Measurements from ENCODE around the gene HOXA9.

The HOXA9 gene

GRCh38 chr7:27200761-27201579, 35.6 kb upstream of the HOXA9 start:
- DNase-seq = no peak

DNA sequence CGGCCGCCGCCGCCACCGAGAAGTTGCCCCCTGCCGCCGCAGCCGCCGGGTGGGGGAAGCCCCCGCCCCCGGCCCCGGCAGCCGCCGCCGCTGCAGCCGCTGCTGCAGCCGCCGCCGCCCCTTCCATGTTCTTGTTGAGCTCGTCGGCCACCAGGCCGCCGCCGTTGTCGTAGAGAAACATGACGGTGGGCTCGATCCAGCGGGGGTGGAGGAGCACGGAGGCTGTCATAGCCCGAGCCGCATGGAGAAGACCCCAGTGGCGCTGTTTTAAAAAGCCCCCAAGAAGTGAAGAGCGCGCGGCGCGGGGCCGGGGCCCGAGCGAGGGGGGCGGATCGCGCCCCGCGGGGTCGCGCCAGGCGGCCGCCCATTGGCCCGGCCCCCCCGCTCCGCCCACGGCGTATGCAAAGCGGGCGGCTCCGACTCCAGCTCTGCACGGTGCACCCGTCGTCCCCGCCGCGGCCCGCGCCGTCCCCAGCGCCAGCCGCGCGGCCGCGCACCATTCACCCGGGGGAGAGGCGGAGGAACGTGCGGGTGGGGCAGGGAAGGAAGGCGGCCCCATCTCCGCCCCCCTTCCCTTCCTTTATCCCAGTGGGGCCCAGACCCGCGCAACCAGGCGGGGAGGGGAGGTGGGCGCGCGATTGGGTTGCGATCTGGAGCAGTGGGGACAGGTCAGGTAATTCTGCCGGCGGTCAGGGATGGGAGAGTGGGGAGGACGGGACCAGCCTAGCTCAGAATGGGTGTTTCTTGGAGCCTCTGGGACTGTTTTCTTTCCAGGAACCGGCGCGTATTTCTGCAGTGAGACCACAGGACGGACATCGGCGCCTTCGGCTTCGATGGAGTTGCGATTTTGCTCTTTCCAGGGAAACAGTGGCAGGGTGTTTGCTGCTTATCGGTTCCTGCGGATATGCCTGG, 34.8 kb upstream of the HOXA9 start, which contains the start of gene HOXA13:
TSS of gene HOXA13 (minus strand) at position 243 of the 912 bp plus-strand sequence. CDS start at position 229, 14 bp downstream.
- DNase-seq = peak; percentile 56

GRCh38 chr7:27198871-27199801, 33.8 kb upstream of the HOXA9 start:
- DNase-seq = no peak

GRCh38 chr7:27198138-27198841, 33.0 kb upstream of the HOXA9 start:
- no peak for DNase-seq

- no peak for DNase-seq
Observed at GRCh38 chr7:27197137-27198042, 32.1 kb upstream of the HOXA9 start.

- DNase-seq = peak; percentile 43
Observed at GRCh38 chr7:27196287-27196767, 31.0 kb upstream of the HOXA9 start.

- no peak for DNase-seq
Observed at GRCh38 chr7:27194686-27195379, 29.5 kb upstream of the HOXA9 start.

GRCh38 chr7:27194002-27194352, 28.6 kb upstream of the HOXA9 start:
- no peak for DNase-seq

GRCh38 chr7:27193335-27194001, 28.1 kb upstream of the HOXA9 start:
- no peak for DNase-seq

GRCh38 chr7:27192546-27193334, 27.4 kb upstream of the HOXA9 start:
- DNase-seq = no peak

- DNase-seq = no peak
Observed at GRCh38 chr7:27191833-27192545, 26.7 kb upstream of the HOXA9 start.

- DNase-seq = no peak
Observed at GRCh38 chr7:27191161-27191731, 25.9 kb upstream of the HOXA9 start.

DNA sequence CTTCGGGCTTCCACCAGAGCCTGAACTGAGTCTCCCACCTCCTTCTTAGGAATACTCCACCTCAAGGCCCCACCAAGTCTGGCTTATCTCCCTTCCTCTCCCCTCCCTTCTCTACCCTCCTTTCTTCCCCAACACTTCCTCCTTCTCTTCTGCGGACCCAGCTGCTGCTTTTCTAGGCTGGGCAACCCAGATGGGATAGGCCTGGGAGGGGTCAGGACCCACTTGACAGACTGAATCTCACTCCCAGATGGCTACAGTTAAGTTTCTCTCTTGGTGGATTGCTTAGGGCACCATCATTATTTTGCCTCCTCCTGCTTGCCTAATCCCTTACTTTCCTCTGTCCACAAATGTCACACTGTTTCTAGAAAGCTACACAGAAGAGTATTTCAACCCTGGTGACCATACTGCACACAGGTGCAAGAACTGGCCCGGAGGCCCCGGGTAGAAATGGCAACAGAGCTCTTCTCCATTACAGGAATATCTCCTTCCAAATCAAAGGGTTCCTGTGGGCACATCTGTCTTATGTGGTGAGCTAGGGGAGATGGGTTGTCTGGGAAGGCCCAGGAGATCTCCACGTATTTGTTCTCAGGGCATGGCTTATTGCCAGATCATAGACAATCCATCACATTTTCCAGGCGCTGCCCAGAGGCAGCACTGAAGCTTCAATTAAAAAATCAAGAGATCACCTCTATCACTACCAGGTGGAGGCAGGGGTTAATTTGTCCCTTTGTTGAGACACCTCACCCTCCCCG, 24.8 kb upstream of the HOXA9 start:
- no peak for DNase-seq

DNA sequence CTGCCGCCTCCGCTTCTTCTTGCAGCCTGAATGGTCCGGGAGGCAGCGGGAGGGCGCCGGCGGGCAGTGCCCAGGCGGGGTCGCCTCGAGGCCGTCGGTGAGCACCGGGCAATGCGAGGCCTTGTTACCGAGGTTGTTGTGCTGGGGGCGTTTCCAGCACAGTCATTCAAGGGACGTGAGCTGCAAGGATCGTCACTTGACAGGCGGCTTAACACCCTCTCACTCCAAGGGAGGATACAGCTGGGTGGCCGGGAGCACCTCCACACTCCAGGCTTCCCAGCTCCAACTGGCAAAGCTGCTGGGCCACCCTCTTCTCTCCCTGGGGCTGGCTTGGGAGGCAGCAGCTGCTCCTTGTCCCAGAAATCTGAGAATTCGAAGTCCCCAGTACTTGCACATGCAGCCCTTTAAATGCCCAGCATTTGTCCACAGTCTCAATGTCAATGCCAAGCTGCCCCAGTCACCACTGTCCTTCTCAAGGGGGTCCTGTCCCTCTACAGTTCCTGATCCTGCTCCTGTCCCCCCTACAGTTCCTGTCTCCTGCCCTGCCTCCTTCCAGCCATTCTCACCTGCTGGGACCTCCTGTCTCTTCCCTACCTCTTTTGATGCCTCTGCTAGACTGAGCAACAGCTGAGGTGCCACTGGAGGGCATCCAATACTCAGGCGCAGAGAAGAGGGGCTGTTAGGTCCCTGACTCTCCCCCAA, 24.1 kb upstream of the HOXA9 start:
- no peak for DNase-seq

- no peak for DNase-seq
Observed at GRCh38 chr7:27188386-27189294, 23.3 kb upstream of the HOXA9 start.

Measured in COR-L47 (cell line).